GM21717 (cell line): ENCODE data around the gene TNNI3.
"Not testable (repeated sequence)": the region's sequence is repeated elsewhere in the genome, so short reads cannot be mapped to it uniquely, and the experiment has no call there.

ENCODE experiments used
- ATAC-seq: cut with Tn5 transposase; IDR thresholded peaks from one replicate; pipeline ENCODE4 v1.9.1; 2021; ENCODE audit warnings: mild to moderate bottlenecking, moderate library complexity; ENCODE audit not compliant: unreplicated experiment

TNNI3 gene

DNA sequence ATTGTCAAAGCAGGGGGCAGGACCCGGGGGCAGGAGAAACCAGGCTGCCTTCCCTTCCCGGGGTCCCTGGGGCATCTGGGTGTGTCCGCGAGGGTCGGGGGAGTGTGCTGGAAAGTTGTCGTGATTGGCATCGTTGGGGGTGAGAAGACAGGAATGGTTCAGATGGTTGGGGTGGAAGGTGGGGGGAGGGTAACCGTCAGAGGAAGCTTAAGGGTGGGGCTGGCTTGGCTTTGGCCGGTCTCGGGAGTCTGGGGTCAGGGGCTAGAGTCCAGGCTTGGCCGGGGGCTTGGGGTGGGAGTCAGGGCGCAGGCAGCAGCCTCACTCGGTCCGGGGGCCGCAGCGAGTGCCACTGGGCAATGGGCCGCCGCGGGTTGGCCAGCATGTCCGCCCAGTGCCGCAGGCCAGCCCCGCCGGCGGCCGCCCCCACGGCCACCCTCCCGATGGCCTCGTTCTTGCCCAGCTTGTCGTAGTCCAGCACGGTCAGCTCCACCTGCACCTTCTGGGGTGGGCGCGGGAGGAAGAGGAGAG, 15.7 kb upstream of the TNNI3 start:
- no peak for ATAC-seq

DNA sequence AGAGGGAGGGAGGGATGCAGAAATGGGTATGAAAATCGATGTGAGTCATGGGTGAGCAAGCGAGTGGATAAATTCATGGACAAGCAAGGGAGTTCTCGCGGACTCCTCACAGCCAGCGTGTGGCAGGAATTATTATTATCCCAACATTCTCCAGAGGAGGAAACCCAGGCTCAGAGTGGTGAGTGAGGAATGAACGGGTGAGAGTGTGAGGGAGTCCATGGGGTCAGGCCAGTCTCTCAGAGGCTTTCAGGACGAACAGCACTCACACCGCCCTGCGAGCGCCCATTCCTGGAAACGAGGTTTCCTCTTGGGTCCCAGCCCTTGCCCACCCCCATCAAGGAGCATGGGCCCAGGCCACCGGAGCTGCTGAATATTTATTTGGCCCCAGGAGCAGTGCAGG, 15.2 kb upstream of the TNNI3 start:
- no peak for ATAC-seq

DNA sequence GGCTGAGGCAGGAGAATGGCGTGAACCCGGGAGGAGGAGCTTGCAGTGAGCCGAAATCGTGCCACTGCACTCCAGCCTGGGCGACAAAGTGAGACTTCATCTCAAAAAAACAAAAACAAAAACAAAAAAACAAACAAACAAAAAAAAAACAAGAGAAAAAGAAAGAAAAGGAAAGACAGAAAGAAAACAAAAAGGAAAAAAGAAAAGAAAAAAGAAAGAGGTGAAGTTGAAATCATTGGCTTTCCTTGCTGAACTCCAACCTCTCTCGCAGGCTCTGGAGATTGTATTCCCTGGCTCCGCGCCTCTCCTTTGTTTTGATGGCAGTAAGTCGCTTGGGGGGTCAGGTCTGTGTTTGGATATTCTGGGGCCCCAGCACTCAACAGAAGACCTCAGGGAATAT, 14.8 kb upstream of the TNNI3 start:
- ATAC-seq = not testable (repeated sequence)

DNA sequence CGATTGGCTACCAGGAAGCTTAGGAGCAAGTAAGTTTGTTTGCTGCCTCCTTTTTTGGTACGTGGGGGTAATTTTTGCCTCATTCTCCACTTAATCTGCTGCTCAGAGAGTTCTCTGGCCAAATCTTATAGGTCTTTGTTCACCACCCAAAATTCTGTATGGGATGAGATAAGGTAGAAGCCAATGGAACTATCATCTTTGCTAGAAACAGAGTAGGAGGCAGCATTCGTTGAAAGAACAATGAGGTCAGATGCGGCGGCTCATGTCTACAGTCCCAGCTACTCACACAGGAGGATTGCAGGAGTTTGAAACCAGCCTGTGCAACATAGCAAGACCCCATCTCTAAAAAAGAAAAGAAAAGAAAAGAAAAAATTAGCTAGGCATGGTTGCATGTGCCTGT, 13.9 kb upstream of the TNNI3 start:
- ATAC-seq = no peak

DNA sequence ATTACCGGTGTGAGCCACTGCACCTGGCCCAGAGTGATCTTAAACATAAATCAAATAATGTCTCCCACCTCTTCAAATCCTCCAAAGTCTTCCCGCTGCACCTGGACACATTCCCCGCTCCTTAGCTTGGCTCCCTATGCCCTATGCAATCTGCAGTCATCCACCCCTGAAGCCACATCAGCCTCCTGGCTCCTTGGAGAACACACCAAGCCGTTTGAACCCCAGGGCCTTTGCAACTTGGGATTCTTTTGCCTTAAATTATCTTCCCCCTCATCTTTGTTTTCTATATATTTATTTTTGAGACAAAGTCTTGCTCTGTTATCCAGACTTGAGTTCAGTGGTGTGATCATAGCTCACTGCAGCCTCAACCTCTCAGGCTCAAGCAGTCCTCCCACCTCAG, 11.6 kb upstream of the TNNI3 start:
- ATAC-seq = no peak

DNA sequence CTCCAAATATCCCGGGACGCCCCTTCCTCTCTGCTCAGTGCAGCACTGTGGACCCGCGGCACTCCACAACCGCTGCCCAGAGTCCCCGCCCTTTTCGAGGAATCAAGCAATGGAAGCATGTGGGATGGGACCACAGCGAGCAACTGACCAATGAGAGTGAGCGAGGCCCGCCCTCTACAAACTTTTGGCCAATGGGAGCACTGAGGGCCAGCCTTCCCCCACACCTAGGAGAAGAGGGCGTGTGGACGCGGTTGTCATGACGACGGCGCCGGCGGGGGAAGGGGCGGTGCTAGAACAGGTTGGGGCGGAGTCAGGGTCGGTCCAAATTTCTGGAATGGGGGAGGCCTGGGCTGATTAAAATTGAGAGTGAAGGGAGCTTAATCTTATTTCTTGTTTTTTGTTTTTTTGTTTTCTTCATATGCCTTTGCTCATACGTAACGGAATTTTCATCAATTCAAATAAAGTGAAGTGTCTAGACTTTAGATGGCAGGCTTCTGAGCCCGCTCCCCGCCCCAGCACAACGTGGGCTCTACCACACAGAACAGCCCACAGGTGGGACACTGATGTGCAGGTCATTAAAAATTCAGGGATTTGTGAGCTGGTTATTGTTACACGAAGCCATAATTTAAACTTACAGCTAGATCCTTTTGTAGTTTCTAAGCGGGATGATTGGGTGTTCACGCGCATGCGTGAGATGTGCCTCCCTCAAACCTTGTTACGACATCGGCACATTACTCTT, 9.2 kb upstream of the TNNI3 start, which contains the start of gene DNAAF3:
DNAAF3 (minus strand) TSS at position 84 of the 739 bp plus-strand sequence. CDS start 200 bp downstream, outside the sequence.
- peak; percentile 56 for ATAC-seq

DNA sequence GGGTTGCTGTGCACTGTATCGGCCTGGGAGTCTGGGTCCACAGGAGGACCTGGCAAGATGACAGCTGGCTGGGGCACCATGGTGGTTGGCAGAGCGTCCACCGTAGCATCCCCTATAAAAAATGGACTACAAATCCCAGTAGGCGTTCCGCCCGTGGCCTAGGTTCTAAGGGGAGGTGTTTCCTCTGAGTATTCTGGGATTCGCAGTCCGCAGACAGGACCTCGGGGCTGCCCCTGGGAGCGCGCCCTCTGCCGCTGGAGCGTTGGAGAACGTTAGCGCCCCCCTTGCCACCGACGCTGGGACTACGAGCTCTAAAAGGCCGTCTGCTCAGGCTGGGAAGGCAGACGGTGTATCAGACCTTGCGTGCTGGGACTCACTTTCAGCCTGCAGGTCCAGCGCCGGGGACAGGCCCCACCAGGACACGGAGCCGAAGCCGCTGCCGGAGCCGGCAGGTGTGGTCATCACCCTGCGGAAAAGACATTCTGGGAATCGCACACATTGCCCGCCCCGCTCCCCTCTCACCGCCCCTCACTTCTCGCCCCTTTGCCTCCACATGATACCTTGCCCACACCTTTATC, 8.5 kb upstream of the TNNI3 start:
- peak; percentile 21 for ATAC-seq

DNA sequence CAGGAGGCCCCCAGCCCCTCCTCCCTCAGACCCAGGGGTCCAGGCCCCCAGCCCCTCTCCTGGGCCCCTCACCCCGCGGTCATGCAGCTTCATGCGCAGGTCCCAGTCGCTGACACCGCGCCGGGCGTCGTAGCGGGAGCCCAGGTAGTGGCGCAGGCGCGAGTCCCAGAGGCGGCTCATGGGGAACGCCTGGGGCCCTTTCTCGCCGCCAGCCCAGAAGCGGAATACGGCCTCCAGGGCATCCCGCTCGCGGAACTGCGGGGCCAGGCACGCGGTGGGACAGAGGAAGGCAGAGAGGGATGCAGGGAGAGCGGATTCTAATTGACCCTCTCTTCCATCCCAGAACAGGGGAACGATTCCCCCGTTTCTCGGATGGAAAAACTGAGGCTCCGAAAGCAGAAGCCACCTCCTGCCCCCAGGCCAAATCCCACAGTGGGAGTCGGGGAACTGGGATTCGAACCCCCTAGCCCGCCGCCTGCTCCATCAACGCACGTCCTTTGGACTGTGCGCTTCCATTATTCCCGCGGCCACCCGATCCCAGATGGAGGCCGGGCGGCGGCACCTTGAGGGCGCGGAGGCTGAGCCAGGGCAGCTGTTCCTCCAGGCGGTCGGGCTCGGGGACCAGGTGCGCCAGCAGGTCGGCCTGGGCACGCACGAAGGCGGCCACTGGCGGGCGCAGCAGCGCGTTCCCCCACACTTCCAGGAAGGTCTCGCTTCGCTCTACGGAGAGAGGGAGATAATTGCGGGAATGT, 4.2 kb upstream of the TNNI3 start:
- ATAC-seq = no peak

DNA sequence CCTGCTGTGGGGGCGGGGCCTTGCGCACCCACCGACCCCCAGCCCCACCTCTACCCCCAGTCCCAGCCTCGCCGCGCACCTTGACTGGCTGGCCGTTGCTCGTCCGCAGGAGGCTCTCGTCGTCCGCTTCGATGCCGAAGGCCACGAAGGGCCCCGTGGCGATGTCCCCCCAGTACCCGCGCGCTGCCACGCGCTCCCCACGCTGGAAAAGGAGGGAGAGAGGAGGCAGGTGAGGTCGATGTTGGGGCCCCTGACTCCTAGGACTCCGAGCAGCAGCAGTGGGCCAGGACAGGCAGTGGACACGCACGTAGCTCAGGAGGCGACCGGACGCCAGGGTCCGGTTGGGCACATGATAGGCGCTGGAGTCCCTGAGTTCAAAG, 3.4 kb upstream of the TNNI3 start:
- ATAC-seq = no peak

DNA sequence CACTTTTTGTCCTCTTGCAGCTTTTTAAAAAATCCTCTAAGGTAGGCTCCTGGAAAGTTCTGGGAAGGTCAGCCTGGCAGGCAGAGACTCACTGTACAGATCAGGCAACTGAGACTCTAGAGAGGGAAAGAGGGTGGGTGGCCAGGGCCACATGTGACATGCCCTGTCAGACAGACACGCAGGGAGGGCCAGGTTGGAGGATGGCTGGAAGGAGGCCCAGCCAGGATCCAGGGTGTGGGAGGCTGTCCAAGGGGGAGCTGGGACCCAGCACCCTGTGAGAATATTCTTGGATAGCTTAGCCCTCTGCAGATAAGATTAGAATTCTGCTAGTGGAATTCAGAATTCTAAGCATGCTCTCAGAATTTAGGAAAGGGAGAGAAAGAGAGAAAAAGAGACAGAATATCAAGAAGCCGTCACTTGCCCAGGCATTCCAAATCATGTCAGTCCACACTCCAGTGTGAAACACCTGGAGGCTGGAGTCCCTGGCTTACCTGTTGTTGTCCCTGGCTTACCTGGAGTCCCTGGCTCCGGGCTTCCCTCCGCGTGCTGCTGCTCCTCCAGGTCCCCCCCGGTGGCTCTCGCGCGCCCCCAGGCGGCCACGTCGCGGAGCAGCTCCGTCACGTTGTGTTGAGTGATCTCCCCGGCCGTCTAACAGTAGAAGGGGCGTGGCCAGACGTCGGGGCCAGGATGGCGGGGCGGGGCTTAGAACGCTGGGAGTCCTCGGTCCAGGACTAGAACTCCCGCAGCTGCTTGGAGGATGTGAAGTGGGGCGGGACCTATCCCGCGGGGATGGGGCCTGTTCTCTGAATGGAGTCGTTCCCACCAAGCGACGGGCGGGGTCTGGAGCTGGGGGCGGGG, 2.8 kb upstream of the TNNI3 start:
- peak; percentile 64 for ATAC-seq

DNA sequence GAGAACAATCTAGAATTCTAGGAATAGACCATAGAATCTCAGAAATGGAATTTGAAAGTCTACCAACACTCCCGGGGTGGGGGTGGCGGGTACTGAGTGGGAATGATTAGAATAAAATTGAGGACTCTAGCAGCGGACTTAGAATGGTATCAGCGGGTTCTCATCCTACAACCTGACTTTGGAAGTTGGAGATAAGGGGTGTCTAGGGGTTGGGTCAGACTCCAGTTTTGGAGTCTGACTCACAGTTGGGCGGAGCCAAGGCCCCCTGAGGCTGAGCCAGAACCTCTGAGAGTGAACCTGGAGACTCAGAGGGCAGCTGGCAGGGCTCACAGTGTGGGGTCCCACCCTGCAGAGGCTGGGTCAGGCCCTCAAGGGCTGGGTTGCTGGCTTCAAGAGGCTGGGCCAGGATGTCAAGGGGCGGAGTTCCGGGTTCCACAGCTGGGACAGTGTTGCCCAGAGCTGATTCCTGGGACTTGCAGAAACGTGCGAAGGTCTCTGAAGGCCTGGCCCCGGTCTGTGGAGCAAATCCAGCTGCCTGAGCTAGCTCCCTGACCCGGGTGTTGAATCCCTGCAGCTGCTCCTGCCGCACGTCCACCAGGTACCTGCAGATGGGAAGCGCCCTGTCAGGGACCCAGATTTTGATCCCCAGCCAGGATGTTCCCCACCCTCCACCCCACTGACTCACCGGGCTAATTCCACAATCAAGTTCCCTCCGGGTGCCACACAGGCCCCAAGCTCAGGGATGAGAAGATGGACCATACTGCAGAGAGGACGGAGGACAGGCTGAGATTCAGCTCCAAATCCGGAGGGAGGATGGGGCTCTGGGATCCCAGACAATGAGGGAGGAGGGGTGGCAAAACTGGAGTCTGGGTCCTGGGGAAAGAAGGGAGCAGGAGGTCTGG, 1.6 kb upstream of the TNNI3 start:
- no peak for ATAC-seq

DNA sequence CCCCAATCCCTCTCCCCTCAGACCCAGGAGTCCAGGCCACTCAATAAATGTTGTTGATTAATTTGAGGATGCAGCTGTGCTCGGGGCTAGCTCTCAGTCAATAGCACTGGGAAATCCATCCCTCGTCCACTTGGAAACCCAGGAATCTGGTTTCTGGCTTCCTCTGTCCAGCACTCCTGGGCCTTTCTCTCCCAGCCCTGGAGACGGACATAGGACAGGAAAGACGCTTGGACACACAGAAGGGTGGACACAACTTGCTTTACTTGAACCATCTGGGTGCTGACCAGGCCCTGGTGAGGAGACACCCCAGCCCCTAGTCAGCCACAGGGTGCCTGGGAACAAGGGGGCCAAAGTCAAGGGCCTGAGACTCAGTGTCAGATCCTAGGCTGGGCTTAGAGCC, 891 bp upstream of the TNNI3 start:
- no peak for ATAC-seq

DNA sequence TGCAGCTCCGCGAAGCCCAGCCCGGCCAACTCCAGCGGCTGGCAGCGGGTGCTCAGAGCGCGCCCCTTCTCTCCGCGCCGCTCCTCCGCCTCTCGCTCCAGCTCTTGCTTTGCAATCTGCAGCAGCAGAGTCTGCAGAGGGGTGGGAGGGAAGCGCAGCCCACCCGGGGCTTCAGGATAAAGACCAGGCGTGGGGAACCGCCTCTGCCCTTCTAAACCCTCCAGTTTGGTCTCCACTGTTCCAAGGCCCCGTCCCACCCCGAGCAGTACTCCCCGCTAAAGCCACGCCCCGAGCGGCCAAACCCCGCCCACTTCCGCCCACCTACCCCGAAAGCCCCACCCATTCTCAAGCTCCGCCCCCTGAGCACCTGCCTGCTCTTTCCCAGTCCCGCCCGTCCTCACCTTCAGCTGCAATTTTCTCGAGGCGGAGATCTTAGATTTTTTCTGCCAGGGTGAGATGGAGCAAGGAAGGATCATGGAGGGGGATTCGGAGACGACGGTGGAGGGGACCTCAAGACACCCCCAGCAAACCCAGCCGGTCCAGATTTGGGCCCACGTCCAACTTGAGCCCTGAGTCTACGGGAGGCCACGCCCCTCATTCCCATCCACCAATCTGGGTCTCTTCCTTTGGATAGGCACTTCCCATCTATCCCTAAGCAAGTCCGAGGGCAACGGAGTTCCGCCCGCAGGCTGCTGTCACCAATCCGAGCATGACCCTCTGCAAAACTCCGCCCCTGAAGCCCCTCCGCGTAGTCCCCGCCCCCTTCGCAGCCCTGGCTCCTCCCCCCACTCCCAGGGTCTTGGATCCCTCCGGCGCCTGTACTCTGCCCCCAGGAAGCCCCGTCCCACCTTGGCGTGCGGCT, 1.1 kb downstream of the TNNI3 start:
- no peak for ATAC-seq

DNA sequence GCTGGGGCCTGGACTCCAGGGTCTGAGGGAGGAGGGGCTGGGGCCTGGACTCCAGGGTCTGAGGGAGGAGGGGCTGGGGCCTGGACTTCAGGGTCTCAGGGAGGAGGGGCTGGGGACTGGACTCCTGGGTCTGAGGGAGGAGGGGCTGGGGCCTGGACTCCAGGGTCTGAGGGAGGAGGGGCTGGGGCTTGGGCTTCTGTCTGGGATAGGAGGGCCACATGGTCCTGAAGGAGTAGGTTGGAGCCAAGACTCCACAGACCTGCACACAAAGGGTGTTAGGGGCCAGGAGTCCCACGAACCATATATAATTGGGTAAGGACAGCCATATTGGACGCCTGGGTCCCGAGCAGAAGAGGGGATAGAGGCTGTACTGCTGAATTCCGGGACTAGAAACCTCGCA, 1.7 kb downstream of the TNNI3 start:
- ATAC-seq = not testable (repeated sequence)

DNA sequence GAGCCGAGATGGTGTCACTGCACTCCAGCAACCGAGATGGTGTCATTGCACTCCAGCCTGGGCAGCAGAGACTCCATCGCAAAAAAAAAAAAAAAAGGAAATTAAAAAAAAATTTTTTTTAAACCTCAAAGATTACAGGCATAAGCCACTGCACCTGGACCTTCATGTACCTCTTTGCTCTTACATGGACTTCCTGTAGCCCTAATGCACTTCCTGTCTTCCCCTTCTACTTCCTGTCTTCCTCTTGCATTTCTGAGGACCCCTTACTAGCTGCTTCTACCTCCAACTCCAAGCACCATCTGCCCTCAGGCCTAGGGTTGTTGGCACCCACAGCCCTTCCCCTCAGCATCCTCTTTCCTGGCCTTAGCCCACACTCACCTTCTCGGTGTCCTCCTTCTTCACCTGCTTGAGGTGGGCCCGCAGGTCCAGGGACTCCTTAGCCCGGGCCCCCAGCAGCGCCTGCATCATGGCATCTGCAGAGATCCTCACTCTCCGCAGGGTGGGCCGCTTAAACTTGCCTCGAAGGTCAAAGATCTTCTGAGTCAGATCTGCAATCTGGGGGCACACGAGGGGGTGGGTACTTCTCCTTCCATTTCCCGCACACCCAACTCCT, 3.8 kb downstream of the TNNI3 start:
- ATAC-seq = no peak

DNA sequence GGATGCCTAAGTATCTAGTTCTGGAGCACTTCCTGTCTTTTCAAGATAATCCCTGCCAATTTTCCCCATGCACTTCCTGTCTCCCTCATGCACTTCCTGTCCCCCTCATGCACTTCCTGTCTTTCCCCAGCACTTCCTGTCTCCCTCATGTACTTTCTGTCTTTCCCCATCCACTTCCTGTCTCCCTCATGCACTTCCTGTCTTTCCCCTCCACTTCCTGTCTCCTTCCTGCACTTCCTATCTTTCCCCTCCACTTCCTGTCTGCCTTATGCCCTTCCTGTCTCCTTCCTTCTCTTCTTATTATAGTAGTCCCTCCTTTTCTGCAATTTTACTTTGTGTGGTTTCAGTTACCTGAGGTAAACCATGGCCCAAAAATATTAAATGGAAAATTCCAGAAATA, 5.5 kb downstream of the TNNI3 start:
- no peak for ATAC-seq

DNA sequence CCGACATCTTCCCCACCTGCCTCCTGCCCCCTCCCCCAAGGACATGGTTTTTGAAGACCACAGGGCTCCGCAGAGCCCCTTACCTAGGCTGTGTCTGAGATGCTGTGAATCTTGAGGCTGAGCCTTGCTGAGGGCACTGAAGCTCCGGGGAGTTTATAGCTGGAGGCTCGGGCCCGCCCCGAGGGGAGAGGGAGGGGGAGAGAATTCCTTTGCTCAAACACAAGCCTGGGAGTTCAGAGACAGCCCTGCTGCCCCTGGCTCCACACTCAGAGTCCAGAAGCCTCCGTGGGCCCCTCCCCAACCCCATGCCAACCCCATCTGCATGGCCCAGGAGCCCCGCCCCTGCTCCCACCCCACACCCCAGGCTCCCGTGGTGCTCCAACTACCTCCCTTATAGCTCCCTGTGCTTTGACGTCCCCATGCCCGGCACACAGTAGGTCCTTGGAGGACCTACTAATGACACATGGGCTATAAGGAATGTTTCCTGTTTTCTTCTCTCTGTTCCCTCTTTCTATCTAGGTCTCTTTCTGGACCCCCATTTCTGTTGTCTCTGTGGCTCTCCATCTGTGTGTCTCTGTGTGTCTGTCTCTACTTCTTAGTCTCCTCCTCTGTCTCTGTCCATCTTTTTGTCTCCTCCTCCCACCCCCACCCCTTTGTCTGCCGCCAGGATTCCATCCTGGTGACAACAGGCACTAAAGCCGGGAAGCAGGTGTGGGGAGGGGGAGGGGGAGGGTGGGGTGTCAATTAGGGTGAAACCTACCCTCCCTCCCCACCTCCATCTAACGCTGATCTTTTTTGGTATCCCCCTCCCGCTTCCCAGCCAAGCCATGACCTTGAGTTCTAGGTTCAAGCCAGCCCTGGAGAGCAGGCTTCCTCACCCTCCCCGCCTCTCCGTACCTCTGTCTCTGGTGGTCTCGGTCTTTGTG, 8.2 kb downstream of the TNNI3 start, which contains the start of gene TNNT1:
TNNT1 (minus strand) TSS at position 129 of the 926 bp plus-strand sequence. CDS start 2,049 bp downstream, outside the sequence.
- no peak for ATAC-seq
